H1 (cell line): Measurements from ENCODE around the gene GAPT. TPM values are rescaled to one million over a fixed set of nuclear protein-coding genes. Genes with fewer than 3 reads are reported as not detected.

Source experiments
- E2F6 ChIP-seq: IDR thresholded peaks from 2 replicates; pipeline ENCODE4 v1.6.1; 2012; ENCODE audit warnings: inconsistent platforms
- RAD21 ChIP-seq, 2 experiments: IDR thresholded peaks in 1 of 2; conservative IDR thresholded peaks in 1 of 2; 2 replicates each; pipeline ENCODE4 v1.6.1; 2011; ENCODE audit warnings: low read depth in 2 of 2, low read length in 2 of 2, improper control_type of control experiment in 1 of 2, inconsistent platforms in 1 of 2, mild to moderate bottlenecking in 1 of 2, moderate library complexity in 1 of 2
- polyA plus RNA-seq, 7 experiments: library from polyadenylated mRNA; depleted of rRNA in 3 of 7; stranded (reverse) in 5 of 7; unstranded in 2 of 7; fragments of >200 nt in 5 of 7; fragments of 200-250 nt in 2 of 7; gene quantifications; 1 replicate in 5 of 7; 2 replicates in 1 of 7; 4 replicates in 1 of 7; pipeline versions ENCODE4 v1.2.1 to v1.2.3, GENCODE V29; 2011 to 2013; ENCODE audit warnings: missing spikeins in 2 of 7, mixed read lengths in 2 of 7
- total RNA-seq: library from RNA; stranded (reverse); fragmentation: NEBNext Ultra II Directional; extraction: Animal tissue kit (Norgen Biotek cat#: 25700); gene quantifications from 2 replicates; pipeline ENCODE4 v1.2.1, GENCODE V29; 2021

Gene GAPT
- total and polyA plus RNA-seq, 2 of the 8 experiments (the other 6 are each of a cell fraction or from before 2014, with no cell fraction given) = not detected

- TF ChIP-seq E2F6 = no peak
- TF ChIP-seq RAD21 (IDR thresholded peaks at IDR 0.05 in 1 of 2, conservative IDR thresholded peaks at IDR 0.05 in 1 of 2; ENCODE audit: low read depth in 2 of 2, low read length in 2 of 2) = no peak
- TF ChIP-seq, all 59 proteins: peak for 0
These were observed 21.3 kb upstream of the GAPT start (continued) for GRCh38 chr5:58469896-58470295.
